Measurements from ENCODE around the gene CHD9.

CHD9 gene

DNA sequence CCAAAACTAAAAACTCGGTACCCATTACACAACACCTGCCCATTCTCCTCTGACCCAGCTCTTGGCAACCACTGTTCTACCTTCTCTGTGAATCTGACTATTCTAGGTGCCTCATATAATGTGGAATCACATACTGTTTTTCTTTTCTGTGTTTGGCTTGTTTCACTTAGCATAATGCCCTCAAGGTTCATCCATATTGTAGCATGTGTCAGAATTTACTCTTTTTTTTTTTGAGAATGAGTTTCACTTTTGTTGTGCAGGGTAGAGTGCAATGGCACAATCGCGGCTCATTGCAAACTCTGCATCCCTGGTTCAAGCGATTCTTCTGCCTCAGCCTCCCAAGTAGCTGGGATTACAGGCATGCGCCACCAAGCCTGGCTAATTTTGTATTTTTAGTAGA lies 320.0 kb downstream of the CHD9 start:
- TF ChIP-seq TAF1 (IDR thresholded peaks at IDR 0.05; ENCODE audit: borderline replicate concordance, insufficient read depth, low read length) (no peak), SIN3A (IDR thresholded peaks at IDR 0.05; ENCODE audit: borderline replicate concordance, insufficient read depth, low read length) (no peak), POLR2AphosphoS5 (IDR thresholded peaks at IDR 0.05; ENCODE audit: low read depth, low read length) (no peak), FOXP2 (optimal IDR thresholded peaks at IDR 0.05; ENCODE audit: borderline replicate concordance, extremely low read depth, extremely low read length, insufficient read depth) (no peak)
- TF ChIP-seq, protein P1, sequence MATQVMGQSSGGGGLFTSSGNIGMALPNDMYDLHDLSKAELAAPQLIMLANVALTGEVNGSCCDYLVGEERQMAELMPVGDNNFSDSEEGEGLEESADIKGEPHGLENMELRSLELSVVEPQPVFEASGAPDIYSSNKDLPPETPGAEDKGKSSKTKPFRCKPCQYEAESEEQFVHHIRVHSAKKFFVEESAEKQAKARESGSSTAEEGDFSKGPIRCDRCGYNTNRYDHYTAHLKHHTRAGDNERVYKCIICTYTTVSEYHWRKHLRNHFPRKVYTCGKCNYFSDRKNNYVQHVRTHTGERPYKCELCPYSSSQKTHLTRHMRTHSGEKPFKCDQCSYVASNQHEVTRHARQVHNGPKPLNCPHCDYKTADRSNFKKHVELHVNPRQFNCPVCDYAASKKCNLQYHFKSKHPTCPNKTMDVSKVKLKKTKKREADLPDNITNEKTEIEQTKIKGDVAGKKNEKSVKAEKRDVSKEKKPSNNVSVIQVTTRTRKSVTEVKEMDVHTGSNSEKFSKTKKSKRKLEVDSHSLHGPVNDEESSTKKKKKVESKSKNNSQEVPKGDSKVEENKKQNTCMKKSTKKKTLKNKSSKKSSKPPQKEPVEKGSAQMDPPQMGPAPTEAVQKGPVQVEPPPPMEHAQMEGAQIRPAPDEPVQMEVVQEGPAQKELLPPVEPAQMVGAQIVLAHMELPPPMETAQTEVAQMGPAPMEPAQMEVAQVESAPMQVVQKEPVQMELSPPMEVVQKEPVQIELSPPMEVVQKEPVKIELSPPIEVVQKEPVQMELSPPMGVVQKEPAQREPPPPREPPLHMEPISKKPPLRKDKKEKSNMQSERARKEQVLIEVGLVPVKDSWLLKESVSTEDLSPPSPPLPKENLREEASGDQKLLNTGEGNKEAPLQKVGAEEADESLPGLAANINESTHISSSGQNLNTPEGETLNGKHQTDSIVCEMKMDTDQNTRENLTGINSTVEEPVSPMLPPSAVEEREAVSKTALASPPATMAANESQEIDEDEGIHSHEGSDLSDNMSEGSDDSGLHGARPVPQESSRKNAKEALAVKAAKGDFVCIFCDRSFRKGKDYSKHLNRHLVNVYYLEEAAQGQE (IDR thresholded peaks at IDR 0.05; ENCODE audit: insufficient read depth in 1 of 2, low read depth in 2 of 2, low read length in 2 of 2), result no peak

DNA sequence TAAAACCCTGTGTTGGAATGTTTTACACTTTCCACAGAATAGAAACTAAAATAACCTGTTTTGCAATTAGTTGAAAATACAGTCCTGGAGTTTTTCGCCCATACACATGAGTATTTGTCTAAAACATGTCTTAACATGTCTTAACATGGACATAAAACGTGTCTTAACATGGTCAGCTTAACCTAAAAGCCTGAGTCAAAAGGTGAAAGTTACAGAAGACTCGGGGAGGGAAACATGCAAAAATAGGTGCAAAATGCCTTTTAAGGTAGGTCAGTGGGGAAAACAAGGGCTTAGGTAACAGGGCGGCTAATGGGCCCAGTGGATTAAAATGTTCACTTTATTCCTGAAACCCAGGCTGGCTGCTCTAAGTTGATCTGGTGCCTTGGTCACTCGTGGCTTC lies 323.3 kb downstream of the CHD9 start:
- TF ChIP-seq, protein P1 (IDR thresholded peaks at IDR 0.05; ENCODE audit: insufficient read depth in 1 of 2, low read depth in 2 of 2, low read length in 2 of 2), result no peak

Measured in PFSK-1 (cell line).